NB4 (cell line): Measurements from ENCODE around the gene C16orf92.

ENCODE experiments used
- POLR2A ChIP-seq: IDR thresholded peaks from 2 replicates; pipeline ENCODE4 v1.6.1; 2011; ENCODE audit warnings: mild to moderate bottlenecking; ENCODE audit not compliant: insufficient read length; ENCODE audit errors: extremely low read depth
- TF ChIP-seq, protein P1 (sequence below): IDR thresholded peaks from one replicate; pipeline ENCODE4 v1.5.1; 2012; ENCODE audit warnings: low read depth, low read length

DNA sequence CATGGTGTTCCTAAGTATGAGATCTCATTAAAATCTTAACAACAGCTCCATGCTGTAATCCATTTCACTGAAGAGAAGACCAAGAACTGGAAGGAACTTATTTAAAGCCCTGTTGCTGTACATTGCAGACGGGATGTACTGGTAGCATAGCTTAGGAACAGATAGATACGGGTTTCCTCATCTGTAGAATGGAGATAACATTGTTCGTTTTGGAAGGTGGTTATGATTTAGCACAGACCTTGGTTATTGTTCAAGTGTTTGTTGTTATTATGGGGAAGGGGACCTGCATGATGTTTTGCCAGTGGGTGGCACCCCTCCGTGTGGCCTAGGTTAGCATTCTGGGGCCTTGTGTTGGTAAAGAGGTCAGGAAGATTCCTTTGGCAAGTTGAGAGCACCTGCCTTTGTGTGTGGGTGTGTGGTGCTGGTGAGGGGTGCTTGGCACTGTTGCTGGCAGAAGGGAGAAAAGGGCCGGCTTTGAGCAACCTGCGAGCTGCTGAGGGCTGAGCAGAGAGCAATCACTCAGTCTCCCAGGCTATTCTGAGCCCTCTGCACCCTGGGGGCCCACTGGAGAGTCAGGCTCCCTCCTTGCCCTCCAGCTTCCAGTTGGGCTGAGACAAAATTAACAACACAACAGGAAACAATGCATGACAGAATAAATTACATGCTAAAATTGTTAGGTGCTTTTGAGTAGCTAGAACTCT, 47.0 kb upstream of the C16orf92 start:
- TF ChIP-seq, protein P1, sequence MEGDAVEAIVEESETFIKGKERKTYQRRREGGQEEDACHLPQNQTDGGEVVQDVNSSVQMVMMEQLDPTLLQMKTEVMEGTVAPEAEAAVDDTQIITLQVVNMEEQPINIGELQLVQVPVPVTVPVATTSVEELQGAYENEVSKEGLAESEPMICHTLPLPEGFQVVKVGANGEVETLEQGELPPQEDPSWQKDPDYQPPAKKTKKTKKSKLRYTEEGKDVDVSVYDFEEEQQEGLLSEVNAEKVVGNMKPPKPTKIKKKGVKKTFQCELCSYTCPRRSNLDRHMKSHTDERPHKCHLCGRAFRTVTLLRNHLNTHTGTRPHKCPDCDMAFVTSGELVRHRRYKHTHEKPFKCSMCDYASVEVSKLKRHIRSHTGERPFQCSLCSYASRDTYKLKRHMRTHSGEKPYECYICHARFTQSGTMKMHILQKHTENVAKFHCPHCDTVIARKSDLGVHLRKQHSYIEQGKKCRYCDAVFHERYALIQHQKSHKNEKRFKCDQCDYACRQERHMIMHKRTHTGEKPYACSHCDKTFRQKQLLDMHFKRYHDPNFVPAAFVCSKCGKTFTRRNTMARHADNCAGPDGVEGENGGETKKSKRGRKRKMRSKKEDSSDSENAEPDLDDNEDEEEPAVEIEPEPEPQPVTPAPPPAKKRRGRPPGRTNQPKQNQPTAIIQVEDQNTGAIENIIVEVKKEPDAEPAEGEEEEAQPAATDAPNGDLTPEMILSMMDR, result no peak
- TF ChIP-seq POLR2A, result no peak
